ENCODE results near the gene MKRN1. TPM values are rescaled to one million over a fixed set of nuclear protein-coding genes. Genes with fewer than 3 reads are reported as not detected.

The MKRN1 gene
- total RNA-seq, 1 donor, result 69.8 TPM

DNA sequence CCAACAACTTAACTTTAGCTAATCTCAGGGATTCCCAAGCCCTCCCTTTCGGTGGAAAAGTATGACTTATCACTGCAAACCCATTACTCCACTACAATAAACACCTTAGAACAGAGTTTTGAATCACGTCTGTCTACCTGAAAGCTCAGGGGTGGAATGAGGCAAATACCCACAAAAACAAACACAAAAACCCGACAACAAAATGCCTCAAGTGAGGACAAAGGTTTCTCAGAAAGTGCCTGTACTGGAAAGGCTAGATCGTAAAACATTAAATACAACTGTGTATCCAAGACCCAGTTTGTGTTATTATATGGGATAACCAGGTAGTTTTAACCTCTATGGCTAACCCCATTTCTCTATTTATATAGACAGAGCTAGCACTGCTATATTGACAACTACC lies 26.0 kb downstream of the MKRN1 start:
- no peak for TF ChIP-seq CTCF (IDR thresholded peaks at IDR 0.05; ENCODE audit: extremely low read depth, low read depth, low read length)
- Histone ChIP-seq H3K27ac (ENCODE audit: low read depth, low read length) (no peak overlapping the region), H3K27me3 (ENCODE audit: insufficient read depth, low read length) (no peaks in the 10 kb centered on the region), H3K4me3 (ENCODE audit: insufficient read depth, low read length) (no peak overlapping the region), H4K20me1 (ENCODE audit: insufficient read depth, low read length) (peaks cover 3% of the 10 kb centered on the region), H3K79me2 (ENCODE audit: insufficient read depth, low read length) (peaks cover 4% of the 10 kb centered on the region), H3K4me1 (ENCODE audit: insufficient read depth, low read length) (no peaks in the 10 kb centered on the region), H3K9me3 (ENCODE audit: low read depth, low read length) (no peaks in the 10 kb centered on the region), H3K4me2 (ENCODE audit: insufficient read depth, low read length) (no peak overlapping the region), H2AFZ (ENCODE audit: low read length) (no peak overlapping the region), H3K36me3 (ENCODE audit: insufficient read depth, low read length) (peaks cover 33% of the 10 kb centered on the region)
- DNase-seq (ENCODE audit: insufficient read length, low spot score, missing footprints), result no peak

- no peak overlapping the region for H3K4me2 ChIP-seq (ENCODE audit: insufficient read depth, low read length)
- no peaks in the 10 kb centered on the region for H3K4me1 ChIP-seq (ENCODE audit: insufficient read depth, low read length)
- H4K20me1 ChIP-seq (ENCODE audit: insufficient read depth, low read length), result no peaks in the 10 kb centered on the region
- H3K27me3 ChIP-seq (ENCODE audit: insufficient read depth, low read length), result no peaks in the 10 kb centered on the region
- H3K36me3 ChIP-seq (ENCODE audit: insufficient read depth, low read length), result peaks cover 29% of the 10 kb centered on the region
- no peak overlapping the region for H3K4me3 ChIP-seq (ENCODE audit: insufficient read depth, low read length)
- H2AFZ ChIP-seq (ENCODE audit: low read length), result no peak overlapping the region
- no peak overlapping the region for H3K27ac ChIP-seq (ENCODE audit: low read depth, low read length)
- TF ChIP-seq CTCF (IDR thresholded peaks at IDR 0.05; ENCODE audit: extremely low read depth, low read depth, low read length), result no peak
- H3K9me3 ChIP-seq (ENCODE audit: low read depth, low read length), result no peaks in the 10 kb centered on the region
- DNase-seq (ENCODE audit: insufficient read length, low spot score, missing footprints), result no peak
- no peaks in the 10 kb centered on the region for H3K79me2 ChIP-seq (ENCODE audit: insufficient read depth, low read length)
Observed at GRCh38 chr7:140451716-140452115, 27.6 kb downstream of the MKRN1 start.

DNA sequence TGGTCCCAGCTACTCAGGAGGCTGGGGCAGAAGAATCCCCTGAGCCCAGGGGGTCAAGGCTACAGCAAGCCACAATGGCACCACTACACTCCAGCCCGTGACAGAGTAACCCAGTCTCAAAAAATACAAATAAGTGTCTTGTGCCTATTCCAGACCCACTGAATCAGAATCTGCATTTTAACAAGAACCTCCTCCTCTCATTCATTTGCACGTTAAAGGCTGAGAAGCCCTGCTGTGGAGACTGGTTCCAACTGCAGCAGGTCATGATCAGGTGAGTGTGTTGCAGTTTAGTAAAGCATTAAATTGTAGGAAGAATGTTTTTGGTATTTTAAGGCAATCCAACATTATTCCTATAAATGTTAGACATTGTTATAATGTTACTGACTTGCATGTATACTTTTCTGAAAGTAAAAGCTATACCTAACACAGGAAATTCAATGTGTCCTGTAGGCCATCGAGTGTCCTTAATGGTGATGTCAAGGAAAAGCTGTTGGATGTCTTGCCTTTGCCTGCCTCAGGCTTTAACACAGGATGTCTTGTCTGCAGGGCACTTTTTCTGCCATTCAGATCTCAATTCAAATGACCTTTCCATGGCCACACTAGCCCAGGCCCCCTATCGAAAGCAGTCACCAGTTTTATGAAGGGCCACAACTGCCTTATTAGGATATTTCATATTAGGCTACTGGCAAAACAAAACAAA lies 30.4 kb downstream of the MKRN1 start:
- Histone ChIP-seq H3K4me1 (ENCODE audit: insufficient read depth, low read length) (no peaks in the 10 kb centered on the region), H3K36me3 (ENCODE audit: insufficient read depth, low read length) (peaks cover 2% of the 10 kb centered on the region), H3K27me3 (ENCODE audit: insufficient read depth, low read length) (no peaks in the 10 kb centered on the region), H3K9me3 (ENCODE audit: low read depth, low read length) (no peaks in the 10 kb centered on the region), H3K4me3 (ENCODE audit: insufficient read depth, low read length) (no peak overlapping the region), H3K4me2 (ENCODE audit: insufficient read depth, low read length) (no peak overlapping the region), H2AFZ (ENCODE audit: low read length) (no peak overlapping the region), H3K79me2 (ENCODE audit: insufficient read depth, low read length) (no peaks in the 10 kb centered on the region), H4K20me1 (ENCODE audit: insufficient read depth, low read length) (no peaks in the 10 kb centered on the region), H3K27ac (ENCODE audit: low read depth, low read length) (no peak overlapping the region)
- no peak for DNase-seq (ENCODE audit: insufficient read length, low spot score, missing footprints)
- TF ChIP-seq CTCF (IDR thresholded peaks at IDR 0.05; ENCODE audit: extremely low read depth, low read depth, low read length), result no peak

DNA sequence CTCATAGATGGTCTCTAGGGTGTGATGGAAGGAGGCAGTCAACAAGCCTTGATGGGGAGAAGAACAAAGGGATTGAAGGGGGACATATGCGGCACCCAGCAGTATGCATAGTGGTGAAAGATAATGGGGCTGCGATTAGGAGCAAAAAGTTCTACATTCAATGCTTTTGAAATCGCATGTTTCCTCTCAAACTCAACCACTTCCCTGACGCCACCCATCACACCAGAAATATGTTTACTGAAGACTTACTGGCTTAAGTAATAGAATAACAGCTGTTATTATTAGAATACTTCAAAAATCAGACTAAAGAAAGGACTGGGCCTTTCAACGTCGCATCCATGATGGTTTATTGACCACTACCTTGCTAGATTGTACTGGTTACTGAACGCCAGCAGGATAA lies 31.5 kb downstream of the MKRN1 start:
- Histone ChIP-seq H3K9me3 (ENCODE audit: low read depth, low read length) (no peaks in the 10 kb centered on the region), H3K79me2 (ENCODE audit: insufficient read depth, low read length) (no peaks in the 10 kb centered on the region), H2AFZ (ENCODE audit: low read length) (no peak overlapping the region), H3K36me3 (ENCODE audit: insufficient read depth, low read length) (no peaks in the 10 kb centered on the region), H3K4me3 (ENCODE audit: insufficient read depth, low read length) (no peak overlapping the region), H3K27ac (ENCODE audit: low read depth, low read length) (no peak overlapping the region), H3K4me2 (ENCODE audit: insufficient read depth, low read length) (no peak overlapping the region), H4K20me1 (ENCODE audit: insufficient read depth, low read length) (no peaks in the 10 kb centered on the region), H3K27me3 (ENCODE audit: insufficient read depth, low read length) (no peaks in the 10 kb centered on the region), H3K4me1 (ENCODE audit: insufficient read depth, low read length) (no peaks in the 10 kb centered on the region)
- TF ChIP-seq CTCF (IDR thresholded peaks at IDR 0.05; ENCODE audit: extremely low read depth, low read depth, low read length), result no peak
- DNase-seq (ENCODE audit: insufficient read length, low spot score, missing footprints), result no peak
